Fibroblast of lung (primary cell): ENCODE measurements around the gene APOBEC3B.

Experiments used
- CTCF ChIP-seq, 2 donors: IDR thresholded peaks in 1 of 2; conservative IDR thresholded peaks in 1 of 2; 1 replicate in 1 of 2; 2 replicates in 1 of 2; pipeline ENCODE4 v1.5.1; 2011 to 2012; ENCODE audit warnings: low read length in 2 of 2, control low read depth in 1 of 2, inconsistent platforms in 1 of 2, low read depth in 1 of 2, mild to moderate bottlenecking in 1 of 2
- EZH2 ChIP-seq: IDR thresholded peaks from 2 replicates; pipeline ENCODE4 v1.5.1; 2012; ENCODE audit warnings: low read length, control low read depth, mild to moderate bottlenecking; ENCODE audit errors: missing control alignments

GRCh38 chr22:38974170-38974825, 7.8 kb upstream of the APOBEC3B start:
- TF ChIP-seq CTCF (conservative IDR thresholded peaks at IDR 0.05 in 1 of 2, IDR thresholded peaks at IDR 0.05 in 1 of 2; ENCODE audit: low read depth in 1 of 2, low read length in 2 of 2): no peak
- TF ChIP-seq EZH2: no peak
